NOMO-1 treated with DMSO at 0.1 percent for 48 hours (cell line): ENCODE data around the gene IL17C.
A peak's percentile ranks its signal among the peaks of the same experiment; 100 is the strongest.

Source experiments
- DNase-seq: peaks from one replicate; lab custom pipeline; 2025; ENCODE audit not compliant: unreplicated experiment; lab: John Stamatoyannopoulos, UW

Gene IL17C, protein sequence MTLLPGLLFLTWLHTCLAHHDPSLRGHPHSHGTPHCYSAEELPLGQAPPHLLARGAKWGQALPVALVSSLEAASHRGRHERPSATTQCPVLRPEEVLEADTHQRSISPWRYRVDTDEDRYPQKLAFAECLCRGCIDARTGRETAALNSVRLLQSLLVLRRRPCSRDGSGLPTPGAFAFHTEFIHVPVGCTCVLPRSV

DNA sequence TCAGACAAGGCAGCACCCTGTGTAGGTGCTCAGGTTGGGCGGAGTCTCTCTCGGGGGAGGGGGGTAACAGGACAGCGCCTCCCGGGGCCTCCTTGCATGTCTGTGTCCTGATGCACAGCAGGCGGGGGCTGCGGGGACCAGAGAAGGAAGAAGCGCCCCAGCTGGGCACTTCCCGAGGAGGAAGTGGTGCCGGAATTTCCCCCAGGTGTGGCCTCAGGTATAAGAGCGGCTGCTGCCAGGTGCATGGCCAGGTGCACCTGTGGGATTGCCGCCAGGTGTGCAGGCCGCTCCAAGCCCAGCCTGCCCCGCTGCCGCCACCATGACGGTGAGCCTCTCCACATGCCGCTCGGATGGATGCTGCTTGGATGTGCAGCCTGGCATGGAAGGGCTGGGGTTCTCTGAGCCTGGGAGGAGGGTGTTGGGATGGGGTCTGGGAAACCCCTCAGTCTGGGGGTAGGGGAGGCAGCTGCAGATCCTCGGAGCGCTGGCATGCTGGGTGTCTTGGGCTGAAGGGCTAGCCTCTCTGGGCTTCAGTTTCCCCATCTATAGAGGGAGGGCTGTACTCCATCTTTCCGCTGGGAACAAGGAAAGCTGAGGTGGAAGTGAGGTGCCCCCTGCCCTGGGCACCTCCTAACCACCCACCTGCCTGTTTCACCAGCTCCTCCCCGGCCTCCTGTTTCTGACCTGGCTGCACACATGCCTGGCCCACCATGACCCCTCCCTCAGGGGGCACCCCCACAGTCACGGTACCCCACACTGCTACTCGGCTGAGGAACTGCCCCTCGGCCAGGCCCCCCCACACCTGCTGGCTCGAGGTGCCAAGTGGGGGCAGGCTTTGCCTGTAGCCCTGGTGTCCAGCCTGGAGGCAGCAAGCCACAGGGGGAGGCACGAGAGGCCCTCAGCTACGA lies at the start of gene IL17C:
Gene IL17C, plus strand, starts transcription at position 250 of the 908 bp plus-strand sequence. Its CDS starts 70 bp downstream, at position 320.
- DNase-seq, result no peak

GRCh38 chr16:88588754-88589153 lies 49.6 kb upstream of the IL17C start:
- DNase-seq, result no peak

GRCh38 chr16:88589441-88589840 lies 48.9 kb upstream of the IL17C start:
- no peak for DNase-seq

GRCh38 chr16:88591577-88592021 lies 46.8 kb upstream of the IL17C start:
- peak; percentile 62 for DNase-seq

- no peak for DNase-seq
These were observed 45.3 kb upstream of the IL17C start for GRCh38 chr16:88593061-88593460.

GRCh38 chr16:88593489-88593888 lies 44.9 kb upstream of the IL17C start:
- DNase-seq, result no peak

DNA sequence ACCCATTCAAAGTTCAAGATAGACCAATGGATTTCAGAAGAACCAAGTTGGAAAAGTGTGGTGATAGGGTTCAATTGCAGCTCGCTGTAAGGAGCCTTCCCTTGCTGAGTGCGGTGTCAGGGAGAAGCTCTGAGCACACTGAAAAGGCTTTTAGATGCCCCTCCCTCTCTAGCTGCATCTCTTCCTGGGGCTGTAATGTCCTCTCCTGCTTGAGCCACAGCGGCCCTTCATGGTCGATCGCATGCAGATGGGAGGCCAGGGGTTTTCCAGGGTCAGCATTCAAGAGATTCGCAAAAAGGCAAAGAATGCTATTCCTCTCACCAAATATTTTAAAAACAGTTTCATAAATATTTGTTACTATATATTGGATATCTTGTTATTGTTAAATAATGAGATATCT lies 44.5 kb upstream of the IL17C start:
- no peak for DNase-seq

DNA sequence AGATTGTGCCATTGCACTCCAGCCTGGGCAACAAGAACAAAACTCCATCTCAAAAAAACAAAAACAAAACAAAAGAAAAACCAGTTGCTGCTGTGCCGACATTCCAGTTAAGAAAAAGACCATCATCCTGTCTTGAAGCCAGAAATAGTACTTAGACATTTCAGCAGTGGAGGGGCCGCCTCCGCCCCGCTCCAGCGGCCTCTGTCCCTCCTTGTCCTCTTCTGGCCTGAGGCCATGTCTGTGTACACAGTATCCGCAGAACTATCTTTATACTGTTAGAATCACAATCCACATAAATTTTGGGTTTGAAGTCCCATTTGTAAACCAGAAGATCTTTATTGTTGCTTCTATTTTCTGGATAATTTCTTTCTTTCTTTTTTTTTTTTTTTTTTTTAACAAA lies 43.3 kb upstream of the IL17C start:
- no peak for DNase-seq

DNA sequence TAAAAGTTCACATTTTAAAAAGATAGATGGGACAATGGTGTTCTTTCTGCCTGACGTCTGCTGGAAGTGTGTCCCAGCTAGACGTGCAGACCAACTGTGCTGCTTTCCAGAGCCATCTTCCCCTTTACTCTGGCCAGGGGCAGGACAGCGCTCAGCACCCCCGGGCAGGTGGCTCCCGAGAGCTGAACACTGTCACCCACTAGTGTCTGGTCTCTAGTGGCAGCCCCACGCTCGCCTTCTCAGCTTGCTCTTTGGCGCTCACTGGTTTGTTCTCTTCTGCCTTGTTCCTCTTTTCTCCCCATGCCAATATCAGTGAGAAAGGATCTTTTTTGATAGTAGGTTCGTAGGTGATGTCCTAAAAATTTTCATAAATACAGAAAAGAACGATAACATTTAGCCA lies 42.5 kb upstream of the IL17C start:
- DNase-seq, result no peak

GRCh38 chr16:88596483-88596882 lies 41.9 kb upstream of the IL17C start:
- no peak for DNase-seq

DNA sequence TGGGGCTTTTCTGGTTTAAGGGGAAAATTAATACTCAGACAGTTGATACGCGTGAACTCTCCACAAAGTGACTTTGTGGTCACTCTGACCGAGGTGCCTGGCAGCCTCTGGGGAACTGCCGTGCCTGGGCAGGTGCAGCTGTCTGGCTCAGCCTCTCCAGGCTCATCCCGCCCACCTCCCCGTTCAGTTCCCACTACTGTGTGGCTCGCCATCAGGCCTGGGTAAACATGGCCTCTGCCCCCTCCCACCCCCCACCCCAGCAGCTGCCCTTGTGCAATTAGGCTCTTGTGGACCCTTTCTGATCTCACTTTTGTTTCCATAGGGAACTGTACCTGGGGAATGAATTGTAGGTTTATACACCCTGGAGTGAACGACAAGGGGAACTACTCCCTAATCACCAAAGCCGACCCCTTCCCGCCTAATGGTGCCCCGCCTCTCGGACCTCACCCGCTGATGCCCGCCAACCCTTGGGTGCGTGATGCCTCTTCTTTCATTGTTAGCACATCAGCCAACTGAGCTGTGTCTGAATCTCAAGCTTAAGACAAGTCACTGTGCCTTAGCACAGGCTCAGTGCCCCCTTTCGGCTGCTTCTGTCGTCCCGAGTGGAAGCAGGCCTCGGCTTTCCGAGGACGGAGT lies 40.4 kb upstream of the IL17C start:
- no peak for DNase-seq

DNA sequence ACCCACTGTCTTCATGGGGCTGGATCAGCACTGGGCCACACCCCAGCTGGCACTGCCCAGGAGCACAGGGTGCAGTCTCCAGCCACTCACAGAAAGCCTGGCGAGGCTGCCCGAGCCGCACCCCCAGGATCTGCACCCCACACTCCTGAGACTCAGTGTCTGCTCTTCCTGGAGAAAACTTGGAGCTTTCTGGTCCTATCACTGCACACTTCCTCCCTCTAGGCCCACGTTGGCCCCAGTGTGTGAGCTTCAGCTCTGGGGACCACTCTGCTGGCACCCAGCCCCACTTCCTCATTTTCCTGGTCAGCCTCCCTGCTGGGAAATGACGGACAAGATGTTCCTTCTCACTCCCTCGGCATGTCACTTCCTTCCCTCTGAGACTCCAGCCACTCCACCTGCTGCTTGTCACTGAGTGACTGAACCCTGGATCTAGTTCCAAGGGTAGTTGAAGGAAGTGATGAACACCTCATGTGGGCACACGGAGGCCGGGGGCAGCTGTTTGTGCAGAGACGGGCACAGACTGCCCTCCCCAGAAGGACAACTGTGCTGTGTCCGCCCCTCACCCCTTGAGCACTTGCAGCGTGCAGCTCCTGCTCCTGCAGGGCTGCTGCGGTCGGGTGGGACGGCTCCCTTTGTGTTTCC lies 39.2 kb upstream of the IL17C start:
- DNase-seq, result no peak

DNA sequence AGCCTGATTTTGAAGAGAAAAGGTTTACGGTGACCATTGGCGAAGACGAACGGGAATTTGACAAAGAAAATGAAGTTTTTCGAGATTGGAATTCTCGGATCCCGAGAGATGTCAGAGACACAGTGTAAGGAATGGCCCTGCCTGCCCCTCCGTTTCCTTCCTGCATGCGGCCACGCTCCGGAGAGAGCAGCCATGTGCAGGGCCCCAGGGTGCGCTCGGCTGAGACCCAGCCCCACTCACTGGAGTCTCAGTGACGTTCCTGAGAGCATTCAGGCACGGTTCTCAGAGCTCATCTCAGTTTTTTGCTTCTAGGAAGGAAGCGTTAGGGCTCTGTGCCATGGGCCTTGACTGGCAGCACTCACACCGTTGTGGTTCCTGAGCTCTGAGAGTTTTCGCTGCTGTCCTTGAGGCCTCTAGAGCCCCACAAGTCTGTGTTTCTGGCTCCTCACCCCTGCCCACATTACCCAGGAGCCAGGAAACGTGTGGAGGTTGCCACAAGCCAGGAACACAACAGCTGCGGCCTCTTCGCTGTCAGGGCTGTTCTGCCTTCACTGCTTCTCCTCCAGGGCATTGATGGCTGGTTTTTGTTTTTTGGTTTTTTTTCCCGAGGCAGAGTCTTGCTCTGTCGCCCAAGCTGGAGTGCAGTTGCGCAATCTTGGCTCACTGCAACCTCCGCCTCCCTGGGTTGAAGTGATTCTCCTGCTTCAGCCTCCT lies 38.4 kb upstream of the IL17C start:
- no peak for DNase-seq

DNA sequence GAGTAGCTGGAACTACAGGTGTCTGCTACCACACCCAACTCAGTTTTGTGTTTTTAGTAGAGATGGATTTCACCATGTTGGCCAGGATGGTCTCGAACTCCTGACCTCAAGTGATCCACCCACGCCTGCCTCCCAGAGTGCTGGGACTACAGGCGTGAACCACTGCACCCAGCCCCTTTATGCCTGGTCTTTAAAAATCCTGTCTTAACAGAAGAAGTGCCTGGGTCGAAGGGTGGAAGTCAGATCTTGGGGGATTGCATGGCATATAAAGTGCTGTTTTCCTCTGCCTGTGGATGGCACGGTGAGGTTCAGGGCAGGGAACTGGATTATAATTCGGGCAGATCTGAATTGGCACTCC lies 37.9 kb upstream of the IL17C start:
- DNase-seq, result no peak

- DNase-seq, result no peak
These were observed 36.9 kb upstream of the IL17C start for GRCh38 chr16:88601313-88602036.

GRCh38 chr16:88602091-88602490 lies 36.3 kb upstream of the IL17C start:
- no peak for DNase-seq

- no peak for DNase-seq
These were observed 32.9 kb upstream of the IL17C start for GRCh38 chr16:88605186-88606147.

- no peak for DNase-seq
These were observed 32.1 kb upstream of the IL17C start for GRCh38 chr16:88606148-88606757.

- DNase-seq, result peak; percentile 28
These were observed 30.3 kb upstream of the IL17C start for GRCh38 chr16:88608076-88608475.
